ENCODE data around the gene SDF4.

The SDF4 gene

GRCh38 chr1:1260843-1261560, 29.2 kb upstream of the SDF4 start:
- Histone ChIP-seq H3K9me3 (ENCODE audit: severe bottlenecking) (no peaks in the 10 kb centered on the region), H3K27me3 (ENCODE audit: insufficient read depth, poor library complexity, severe bottlenecking) (no peaks in the 10 kb centered on the region), H3K4me3 (ENCODE audit: severe bottlenecking) (no peak overlapping the region), H3K36me3 (ENCODE audit: low read depth) (peaks cover 75% of the 10 kb centered on the region), H3K4me1 (ENCODE audit: insufficient read depth, poor library complexity, severe bottlenecking) (peaks cover 12% of the 10 kb centered on the region), H3K27ac (ENCODE audit: poor library complexity, severe bottlenecking) (no peak overlapping the region)
- DNase-seq (ENCODE audit: low spot score) (no peak), ATAC-seq (ENCODE audit: low read depth) (no peak)
- TF ChIP-seq CTCF (IDR thresholded peaks at IDR 0.05; ENCODE audit: poor library complexity, severe bottlenecking), result no peak

- no peak overlapping the region for H3K27ac ChIP-seq (ENCODE audit: poor library complexity, severe bottlenecking)
- no peak overlapping the region for H3K4me3 ChIP-seq (ENCODE audit: severe bottlenecking)
- DNase-seq (ENCODE audit: low spot score), result peak; percentile 56
- H3K36me3 ChIP-seq (ENCODE audit: low read depth), result peaks cover 74% of the 10 kb centered on the region
- peaks cover 4% of the 10 kb centered on the region for H3K4me1 ChIP-seq (ENCODE audit: insufficient read depth, poor library complexity, severe bottlenecking)
- H3K9me3 ChIP-seq (ENCODE audit: severe bottlenecking), result no peaks in the 10 kb centered on the region
- no peaks in the 10 kb centered on the region for H3K27me3 ChIP-seq (ENCODE audit: insufficient read depth, poor library complexity, severe bottlenecking)
- ATAC-seq (ENCODE audit: low read depth), result no peak
- TF ChIP-seq CTCF (IDR thresholded peaks at IDR 0.05; ENCODE audit: poor library complexity, severe bottlenecking), result no peak
These were observed 28.3 kb upstream of the SDF4 start for GRCh38 chr1:1259951-1260600.

GRCh38 chr1:1259540-1259939, 27.7 kb upstream of the SDF4 start:
- no peak for ATAC-seq (ENCODE audit: low read depth)
- Histone ChIP-seq H3K36me3 (ENCODE audit: low read depth) (peaks cover 76% of the 10 kb centered on the region), H3K27me3 (ENCODE audit: insufficient read depth, poor library complexity, severe bottlenecking) (no peaks in the 10 kb centered on the region), H3K4me1 (ENCODE audit: insufficient read depth, poor library complexity, severe bottlenecking) (peaks cover 1% of the 10 kb centered on the region), H3K9me3 (ENCODE audit: severe bottlenecking) (no peaks in the 10 kb centered on the region), H3K27ac (ENCODE audit: poor library complexity, severe bottlenecking) (no peak overlapping the region), H3K4me3 (ENCODE audit: severe bottlenecking) (no peak overlapping the region)
- TF ChIP-seq CTCF (IDR thresholded peaks at IDR 0.05; ENCODE audit: poor library complexity, severe bottlenecking), result no peak
- no peak for DNase-seq (ENCODE audit: low spot score)

GRCh38 chr1:1259119-1259488, 27.3 kb upstream of the SDF4 start:
- ATAC-seq (ENCODE audit: low read depth) (no peak), DNase-seq (ENCODE audit: low spot score) (no peak)
- no peak overlapping the region for H3K27ac ChIP-seq (ENCODE audit: poor library complexity, severe bottlenecking)
- H3K4me1 ChIP-seq (ENCODE audit: insufficient read depth, poor library complexity, severe bottlenecking), result no peaks in the 10 kb centered on the region
- no peak overlapping the region for H3K4me3 ChIP-seq (ENCODE audit: severe bottlenecking)
- TF ChIP-seq CTCF (IDR thresholded peaks at IDR 0.05; ENCODE audit: poor library complexity, severe bottlenecking), result no peak
- no peaks in the 10 kb centered on the region for H3K9me3 ChIP-seq (ENCODE audit: severe bottlenecking)
- peaks cover 72% of the 10 kb centered on the region for H3K36me3 ChIP-seq (ENCODE audit: low read depth)
- no peaks in the 10 kb centered on the region for H3K27me3 ChIP-seq (ENCODE audit: insufficient read depth, poor library complexity, severe bottlenecking)
